ENCODE data around the gene MKS1.

MKS1 gene

DNA sequence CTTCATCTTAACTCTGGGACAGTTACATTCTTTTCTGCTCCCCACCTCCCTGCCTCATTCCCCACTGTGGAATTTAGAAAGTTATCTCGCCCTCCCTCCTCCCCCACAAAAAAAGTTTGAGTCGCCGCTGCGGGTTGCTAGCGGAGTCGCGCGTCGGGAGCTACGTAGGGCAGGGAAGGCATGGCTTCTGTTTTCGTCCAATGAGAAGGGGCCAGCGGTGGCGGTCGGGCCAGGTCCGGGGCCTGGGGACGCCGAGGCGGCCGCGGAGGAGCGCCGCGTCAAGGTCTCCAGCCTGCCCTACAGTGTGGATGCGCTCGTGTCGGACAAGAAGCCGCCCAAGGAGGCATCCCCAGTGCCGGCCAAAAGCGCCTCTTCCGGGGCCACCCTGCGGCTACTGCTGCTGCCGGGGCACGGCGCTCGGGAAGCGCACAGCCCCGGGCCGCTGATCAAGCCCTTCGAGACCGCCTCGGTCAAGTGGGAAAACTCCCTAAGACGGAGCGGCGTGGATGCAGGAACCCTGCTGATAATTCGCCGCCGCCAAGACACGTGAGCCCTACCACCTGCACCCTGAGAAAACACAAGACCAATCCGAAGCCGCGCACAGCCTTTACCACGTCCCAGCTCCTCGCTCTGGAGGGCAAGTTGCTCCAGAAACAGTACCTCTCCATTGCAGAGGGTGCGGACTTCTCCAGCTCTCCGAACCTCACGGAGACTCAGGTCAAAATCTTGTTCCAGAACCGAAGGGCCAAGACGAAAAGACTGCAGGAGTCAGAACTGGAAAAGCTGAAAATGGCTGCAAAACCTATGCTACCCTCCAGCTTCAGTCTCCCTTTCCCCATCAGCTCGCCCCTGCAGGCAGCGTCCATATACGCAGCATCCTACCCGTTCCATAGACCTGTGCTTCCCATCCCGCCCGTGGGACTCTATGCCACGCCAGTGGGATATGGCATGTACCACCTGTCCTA is 61.9 kb downstream of the MKS1 start:
- DNase-seq, result peak; percentile 56 to 71
